Mesothelial cell of epicardium (in vitro differentiated cells): ENCODE data around the gene ANKRD7. TPM values are rescaled to one million over a fixed set of nuclear protein-coding genes. Genes with fewer than 3 reads are reported as not detected.
"Not testable (repeated sequence)": the region's sequence is repeated elsewhere in the genome, so short reads cannot be mapped to it uniquely, and the experiment has no call there.

Source experiments
- DNase-seq, 2 experiments: peaks; one replicate each; pipeline ENCODE4 v3.0.0; 2021; ENCODE audit warnings: low spot score in 2 of 2; ENCODE audit not compliant: unreplicated experiment in 2 of 2
- H3K27ac Mint-ChIP-seq: 2 replicates; pipeline ENCODE4 v1.8.0; 2021; ENCODE audit warnings: mixed read lengths
- H3K27me3 Mint-ChIP-seq: 2 replicates; pipeline ENCODE4 v1.8.0; 2021; ENCODE audit warnings: low read depth, mixed read lengths
- H3K36me3 Mint-ChIP-seq: 2 replicates; pipeline ENCODE4 v1.8.0; 2021; ENCODE audit warnings: mixed read lengths
- H3K4me1 Mint-ChIP-seq: 2 replicates; pipeline ENCODE4 v1.8.0; 2021; ENCODE audit warnings: mixed read lengths
- H3K4me3 Mint-ChIP-seq: 2 replicates; pipeline ENCODE4 v1.8.0; 2021; ENCODE audit warnings: mild to moderate bottlenecking, moderate library complexity, mixed read lengths
- H3K9me3 Mint-ChIP-seq: 2 replicates; pipeline ENCODE4 v1.8.0; 2021; ENCODE audit warnings: mixed read lengths
- total RNA-seq: library from RNA; stranded (reverse); gene quantifications from 3 replicates; pipeline ENCODE4 v1.2.1, GENCODE V29; 2021
- TF ChIP-seq, protein P1 (sequence below): fragments of 200-600 bp; sonication (generic); IDR thresholded peaks from one replicate; pipeline ENCODE4 v1.5.0; 2021; ENCODE audit warnings: antibody characterized with exemption; ENCODE audit not compliant: unreplicated experiment

Gene ANKRD7
- total RNA-seq, 1 donor from 2014 or later = not detected

DNA sequence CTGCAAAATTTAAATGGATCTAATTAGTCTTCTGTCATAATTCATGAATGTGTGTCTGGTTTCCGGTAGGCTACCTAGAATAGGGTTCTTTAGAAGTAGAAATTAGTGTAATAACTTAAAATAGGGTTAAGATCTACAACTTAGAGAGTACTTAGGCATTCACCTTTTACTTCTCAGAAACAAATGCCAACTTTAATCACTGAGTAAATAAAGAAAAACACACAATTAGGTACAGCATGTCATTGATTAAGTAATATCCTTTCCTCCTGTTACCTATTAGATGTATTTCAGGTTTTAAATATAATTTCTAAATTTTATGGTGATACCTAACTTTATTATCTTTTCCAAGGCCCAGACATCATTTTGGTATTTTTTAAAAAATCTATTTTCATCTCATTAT is 9.3 kb downstream of the ANKRD7 start:
- TF ChIP-seq, protein P1, sequence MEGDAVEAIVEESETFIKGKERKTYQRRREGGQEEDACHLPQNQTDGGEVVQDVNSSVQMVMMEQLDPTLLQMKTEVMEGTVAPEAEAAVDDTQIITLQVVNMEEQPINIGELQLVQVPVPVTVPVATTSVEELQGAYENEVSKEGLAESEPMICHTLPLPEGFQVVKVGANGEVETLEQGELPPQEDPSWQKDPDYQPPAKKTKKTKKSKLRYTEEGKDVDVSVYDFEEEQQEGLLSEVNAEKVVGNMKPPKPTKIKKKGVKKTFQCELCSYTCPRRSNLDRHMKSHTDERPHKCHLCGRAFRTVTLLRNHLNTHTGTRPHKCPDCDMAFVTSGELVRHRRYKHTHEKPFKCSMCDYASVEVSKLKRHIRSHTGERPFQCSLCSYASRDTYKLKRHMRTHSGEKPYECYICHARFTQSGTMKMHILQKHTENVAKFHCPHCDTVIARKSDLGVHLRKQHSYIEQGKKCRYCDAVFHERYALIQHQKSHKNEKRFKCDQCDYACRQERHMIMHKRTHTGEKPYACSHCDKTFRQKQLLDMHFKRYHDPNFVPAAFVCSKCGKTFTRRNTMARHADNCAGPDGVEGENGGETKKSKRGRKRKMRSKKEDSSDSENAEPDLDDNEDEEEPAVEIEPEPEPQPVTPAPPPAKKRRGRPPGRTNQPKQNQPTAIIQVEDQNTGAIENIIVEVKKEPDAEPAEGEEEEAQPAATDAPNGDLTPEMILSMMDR = no peak
- DNase-seq = no peak
- H3K27me3 Mint-ChIP-seq = no peaks in the 10 kb centered on the region
- H3K9me3 Mint-ChIP-seq = no peaks in the 10 kb centered on the region
- H3K27ac Mint-ChIP-seq = no peak overlapping the region
- H3K4me1 Mint-ChIP-seq = no peaks in the 10 kb centered on the region
- H3K4me3 Mint-ChIP-seq = no peak overlapping the region
- no peaks in the 10 kb centered on the region for H3K36me3 Mint-ChIP-seq

DNA sequence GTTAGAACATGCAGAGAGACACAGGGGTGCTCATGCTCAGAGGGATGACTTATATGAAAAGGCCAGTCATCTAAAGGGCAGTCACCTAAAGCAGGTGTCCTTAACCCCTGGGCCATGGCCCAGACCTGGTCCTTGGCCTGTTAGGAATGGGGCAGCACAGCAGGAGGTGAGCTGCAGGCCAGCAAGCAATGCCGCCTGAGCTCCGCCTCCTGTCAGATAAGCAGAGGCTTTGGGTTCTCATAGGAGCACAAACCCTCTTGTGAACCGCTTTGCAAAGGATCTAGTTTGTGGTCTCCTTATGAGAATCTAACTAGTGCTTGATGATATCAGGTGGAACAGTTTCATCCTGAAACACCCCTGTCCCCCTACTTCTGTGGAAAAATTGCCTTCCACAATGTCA is 14.5 kb downstream of the ANKRD7 start:
- H3K9me3 Mint-ChIP-seq = no peaks in the 10 kb centered on the region
- no peak overlapping the region for H3K27ac Mint-ChIP-seq
- H3K27me3 Mint-ChIP-seq = no peaks in the 10 kb centered on the region
- DNase-seq = no peak
- no peaks in the 10 kb centered on the region for H3K4me1 Mint-ChIP-seq
- H3K4me3 Mint-ChIP-seq = no peak overlapping the region
- TF ChIP-seq, protein P1 = no peak
- H3K36me3 Mint-ChIP-seq = no peaks in the 10 kb centered on the region

DNA sequence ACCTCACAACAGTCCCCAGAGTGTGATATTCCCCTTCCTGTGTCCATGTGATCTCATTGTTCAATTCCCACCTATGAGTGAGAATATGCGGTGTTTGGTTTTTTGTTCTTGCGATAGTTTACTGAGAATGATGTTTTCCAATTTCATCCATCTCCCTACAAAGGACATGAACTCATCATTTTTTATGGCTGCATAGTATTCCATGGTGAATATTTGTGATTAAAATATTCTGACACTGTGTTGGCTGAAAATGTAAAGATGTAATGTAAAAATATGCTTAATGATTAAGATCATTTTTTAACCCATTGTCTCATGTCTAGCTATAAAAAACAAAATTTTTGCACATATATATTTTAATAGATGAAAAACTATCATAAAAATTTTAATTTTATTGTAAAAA is 15.8 kb downstream of the ANKRD7 start:
- not testable (repeated sequence) for H3K27ac Mint-ChIP-seq, H3K4me3 Mint-ChIP-seq, H3K4me1 Mint-ChIP-seq, H3K9me3 Mint-ChIP-seq, H3K27me3 Mint-ChIP-seq, DNase-seq, H3K36me3 Mint-ChIP-seq

DNA sequence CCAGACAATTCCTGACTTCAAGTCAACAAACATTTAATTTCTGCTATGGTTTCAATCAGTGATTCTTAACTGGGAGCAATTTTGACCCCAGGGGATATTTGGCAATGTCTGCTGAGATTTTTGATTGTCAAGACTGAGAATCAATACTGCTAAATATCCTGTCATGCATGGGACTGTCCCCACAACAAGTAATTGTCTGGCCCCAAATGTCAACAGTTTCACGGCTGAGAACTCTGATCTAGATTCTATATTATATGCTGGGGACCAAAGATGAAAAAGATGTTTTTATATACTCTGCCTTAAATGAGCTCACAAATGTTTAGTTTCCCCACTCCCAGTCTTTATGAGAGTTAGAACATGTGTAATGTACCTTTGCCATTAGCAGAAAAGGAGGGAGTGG is 19.2 kb downstream of the ANKRD7 start:
- H3K36me3 Mint-ChIP-seq = no peaks in the 10 kb centered on the region
- no peak overlapping the region for H3K4me3 Mint-ChIP-seq
- H3K27me3 Mint-ChIP-seq = no peaks in the 10 kb centered on the region
- no peaks in the 10 kb centered on the region for H3K4me1 Mint-ChIP-seq
- TF ChIP-seq, protein P1 = no peak
- H3K9me3 Mint-ChIP-seq = no peaks in the 10 kb centered on the region
- no peak for DNase-seq
- H3K27ac Mint-ChIP-seq = no peak overlapping the region

DNA sequence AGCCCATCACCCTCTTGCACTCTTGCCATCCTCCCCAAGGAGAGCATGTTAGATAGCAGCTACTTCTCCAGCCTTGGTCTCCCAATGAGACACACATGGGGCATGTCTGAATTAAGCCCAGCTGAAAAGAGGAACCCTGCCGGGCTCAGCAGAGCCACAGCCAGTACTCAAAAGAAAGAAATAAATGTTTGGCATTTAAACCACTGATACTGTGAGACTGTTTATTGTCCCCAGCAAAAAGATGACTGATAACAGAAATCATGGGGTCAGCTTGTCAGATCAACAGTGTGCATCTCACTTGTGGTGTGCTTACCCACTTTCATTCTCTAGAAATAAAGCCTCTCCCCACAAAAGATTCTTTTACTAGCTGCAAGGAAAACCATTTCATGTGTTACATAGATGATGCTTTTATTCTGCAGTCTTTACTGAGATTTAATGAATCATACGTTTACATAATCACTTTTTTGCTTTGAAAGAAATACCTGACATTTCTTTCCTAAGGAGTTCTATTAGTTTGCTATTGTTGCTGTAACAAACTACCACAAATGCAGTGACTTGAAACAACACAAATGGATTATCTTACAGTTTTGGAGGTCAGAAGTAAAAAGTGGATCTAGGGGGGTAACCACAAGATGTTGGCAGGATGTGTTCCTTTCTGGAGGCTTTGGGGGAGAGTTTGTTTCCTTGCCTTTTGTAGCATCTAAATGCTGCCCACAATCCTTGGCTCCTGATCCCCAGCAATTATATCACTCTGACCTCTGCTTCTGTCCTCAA is 20.9 kb downstream of the ANKRD7 start:
- H3K9me3 Mint-ChIP-seq = no peaks in the 10 kb centered on the region
- no peaks in the 10 kb centered on the region for H3K4me1 Mint-ChIP-seq
- no peak overlapping the region for H3K27ac Mint-ChIP-seq
- no peak overlapping the region for H3K4me3 Mint-ChIP-seq
- DNase-seq = no peak
- TF ChIP-seq, protein P1 = no peak
- no peaks in the 10 kb centered on the region for H3K36me3 Mint-ChIP-seq
- H3K27me3 Mint-ChIP-seq = no peaks in the 10 kb centered on the region

DNA sequence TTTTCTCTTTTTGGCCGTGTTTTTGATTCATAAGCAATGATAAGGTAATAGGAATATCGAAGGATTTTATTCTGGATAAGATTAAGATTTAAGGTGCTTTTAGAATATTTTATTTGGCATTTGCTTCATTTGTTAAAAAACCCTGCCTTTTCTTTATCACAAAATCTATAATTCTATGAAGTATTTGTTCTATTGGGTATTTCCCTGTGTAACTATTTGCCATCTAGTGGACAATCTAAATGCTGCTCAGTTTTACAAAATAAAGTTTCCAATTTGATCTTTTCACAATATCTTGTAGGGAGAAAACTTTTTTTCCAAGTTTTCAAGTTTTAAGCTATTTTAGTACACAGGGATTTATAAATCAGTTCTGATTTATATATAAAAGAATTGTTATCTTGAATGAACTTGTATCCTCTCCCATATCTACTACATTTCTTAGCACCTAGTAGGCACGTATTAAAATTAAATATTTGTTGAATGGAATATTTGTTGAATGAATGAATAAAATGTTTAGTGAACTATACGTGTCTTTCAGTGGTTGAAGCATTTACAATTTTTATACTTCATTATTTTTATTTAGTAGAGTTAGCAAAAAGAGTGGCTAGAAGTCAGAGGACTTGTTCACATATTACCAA is 26.5 kb downstream of the ANKRD7 start:
- H3K9me3 Mint-ChIP-seq = no peaks in the 10 kb centered on the region
- no peak for DNase-seq
- no peak overlapping the region for H3K27ac Mint-ChIP-seq
- H3K27me3 Mint-ChIP-seq = no peaks in the 10 kb centered on the region
- TF ChIP-seq, protein P1 = peak; percentile 67
- no peaks in the 10 kb centered on the region for H3K4me1 Mint-ChIP-seq
- H3K36me3 Mint-ChIP-seq = no peaks in the 10 kb centered on the region
- no peak overlapping the region for H3K4me3 Mint-ChIP-seq
